Endothelial cell of umbilical vein (primary cell): ENCODE results near the gene CYP19A1.

Experiments
- CTCF ChIP-seq, 2 donors: IDR thresholded peaks; 1 replicate in 1 of 2; 2 replicates in 1 of 2; pipeline ENCODE4 v1.5.1; 2011; ENCODE audit warnings: low read length in 2 of 2, mild to moderate bottlenecking in 2 of 2, moderate library complexity in 2 of 2, control low read depth in 1 of 2, inconsistent platforms in 1 of 2, low read depth in 1 of 2; ENCODE audit not compliant: insufficient read depth in 1 of 2; ENCODE audit errors: extremely low read depth in 1 of 2
- FOS ChIP-seq: IDR thresholded peaks from 2 replicates; pipeline ENCODE4 v1.6.1; 2011; ENCODE audit warnings: mild to moderate bottlenecking, low read length, moderate library complexity, borderline replicate concordance; ENCODE audit not compliant: insufficient read depth
- POLR2AphosphoS5 ChIP-seq: IDR thresholded peaks from 2 replicates; pipeline ENCODE4 v1.6.1; 2012; ENCODE audit warnings: low read depth, mild to moderate bottlenecking, control low read depth, low read length, moderate library complexity; ENCODE audit not compliant: insufficient read depth

DNA sequence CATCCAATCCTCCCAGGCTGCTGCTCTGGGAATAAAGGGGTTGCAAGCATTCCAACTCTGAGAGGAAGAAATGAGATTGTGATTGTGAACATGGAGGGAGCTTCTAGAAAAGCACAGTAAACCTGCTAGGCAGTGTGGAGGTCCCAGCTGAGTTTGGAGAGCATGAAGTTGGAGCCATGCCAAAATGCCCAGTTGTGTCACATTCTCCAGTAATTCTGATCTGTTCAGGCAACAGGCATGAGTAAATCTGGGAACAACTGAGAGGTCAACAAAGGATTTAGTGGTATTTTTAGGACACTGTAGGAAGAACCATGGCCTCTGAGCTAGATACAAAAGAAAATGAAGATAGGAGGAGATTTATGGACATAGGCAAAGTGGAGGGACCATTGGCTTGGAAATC is 74.7 kb downstream of the CYP19A1 start:
- no peak for TF ChIP-seq CTCF (IDR thresholded peaks at IDR 0.05; ENCODE audit: extremely low read depth in 1 of 2, insufficient read depth in 1 of 2, low read depth in 1 of 2, low read length in 2 of 2)
- TF ChIP-seq POLR2AphosphoS5, result no peak
- TF ChIP-seq FOS, result no peak
